Measurements from ENCODE around the gene ZACN. TPM values are rescaled to one million over a fixed set of nuclear protein-coding genes. Genes with fewer than 3 reads are reported as not detected.

Gene ZACN
- total RNA-seq, 1 experiment from 2014 or later = 0.09 TPM

DNA sequence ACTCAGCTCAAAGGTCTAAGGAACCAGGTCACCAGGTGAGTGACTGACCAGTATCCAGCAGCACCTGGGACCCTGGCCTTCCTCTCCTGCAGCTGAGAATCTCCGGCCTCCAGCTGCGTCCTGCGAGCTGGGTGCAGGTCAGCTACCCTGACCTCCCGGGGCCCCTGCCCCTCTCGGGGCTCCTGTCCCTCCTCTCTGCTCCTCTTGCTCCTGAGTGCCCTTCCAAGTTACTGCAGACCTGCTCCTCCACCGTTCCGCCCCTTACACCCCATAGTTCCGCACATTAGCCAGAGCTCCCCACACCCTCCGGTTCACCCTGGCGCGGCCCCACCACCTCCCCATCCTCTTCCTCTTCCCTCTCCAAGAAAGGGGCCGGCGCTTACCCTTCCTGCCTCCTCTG is 51.5 kb downstream of the ZACN start:
- H2BK120ac ChIP-seq (ENCODE audit: low read depth, low read length, poor library complexity, severe bottlenecking) = no peak overlapping the region
- no peak overlapping the region for H3K4me2 ChIP-seq (ENCODE audit: insufficient read depth, insufficient read length, low read length)
- Mint-ChIP-seq H3K27me3 (ENCODE audit: low read depth) (peaks cover 21% of the 10 kb centered on the region), H3K27ac (peak overlapping the region in 1 of 3 experiments; percentile 70; a peak in 2 of 7 replicates), H3K9me3 (peaks cover 0 to 3% of the 10 kb centered on the region in 2 experiments; a peak in 2 of 5 replicates), H3K4me1 (peaks cover 44 to 55% of the 10 kb centered on the region in 2 experiments), H3K36me3 (ENCODE audit: insufficient read depth in 1 of 3, low read depth in 3 of 3) (no peaks in the 10 kb centered on the region), H3K4me3 (peak overlapping the region; percentile 14 to 38; a peak in 2 of 5 replicates)
- TF ChIP-seq, protein P1, sequence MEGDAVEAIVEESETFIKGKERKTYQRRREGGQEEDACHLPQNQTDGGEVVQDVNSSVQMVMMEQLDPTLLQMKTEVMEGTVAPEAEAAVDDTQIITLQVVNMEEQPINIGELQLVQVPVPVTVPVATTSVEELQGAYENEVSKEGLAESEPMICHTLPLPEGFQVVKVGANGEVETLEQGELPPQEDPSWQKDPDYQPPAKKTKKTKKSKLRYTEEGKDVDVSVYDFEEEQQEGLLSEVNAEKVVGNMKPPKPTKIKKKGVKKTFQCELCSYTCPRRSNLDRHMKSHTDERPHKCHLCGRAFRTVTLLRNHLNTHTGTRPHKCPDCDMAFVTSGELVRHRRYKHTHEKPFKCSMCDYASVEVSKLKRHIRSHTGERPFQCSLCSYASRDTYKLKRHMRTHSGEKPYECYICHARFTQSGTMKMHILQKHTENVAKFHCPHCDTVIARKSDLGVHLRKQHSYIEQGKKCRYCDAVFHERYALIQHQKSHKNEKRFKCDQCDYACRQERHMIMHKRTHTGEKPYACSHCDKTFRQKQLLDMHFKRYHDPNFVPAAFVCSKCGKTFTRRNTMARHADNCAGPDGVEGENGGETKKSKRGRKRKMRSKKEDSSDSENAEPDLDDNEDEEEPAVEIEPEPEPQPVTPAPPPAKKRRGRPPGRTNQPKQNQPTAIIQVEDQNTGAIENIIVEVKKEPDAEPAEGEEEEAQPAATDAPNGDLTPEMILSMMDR (conservative IDR thresholded peaks at IDR 0.05) = no peak
- peaks cover 8% of the 10 kb centered on the region for H3K4me1 ChIP-seq (ENCODE audit: insufficient read depth, low read length)
- no peaks in the 10 kb centered on the region for H4K20me1 ChIP-seq (ENCODE audit: control insufficient read depth, insufficient read depth, insufficient read length)
- peak; percentile 51 for DNase-seq
- H3K56ac ChIP-seq (ENCODE audit: insufficient read length, low read depth, low read length) = no peak overlapping the region
- WGBS (ENCODE audit: extremely low coverage, insufficient read length, low lambda C conversion rate) = no CpG with 5 or more reads among the region's 13 CpGs
- peaks cover 11% of the 10 kb centered on the region for H3K23me2 ChIP-seq (ENCODE audit: insufficient read length, low read depth, low read length, poor library complexity, severe bottlenecking)
- no peak overlapping the region for H4K91ac ChIP-seq (ENCODE audit: insufficient read length, low read depth, low read length)
- no peak overlapping the region for H3K18ac ChIP-seq (ENCODE audit: insufficient read length, low read depth, low read length)
- H2AK5ac ChIP-seq (ENCODE audit: insufficient read length, low read length) = no peak overlapping the region
- H2AFZ ChIP-seq (ENCODE audit: low read length) = no peak overlapping the region
- no peaks in the 10 kb centered on the region for H3K79me1 ChIP-seq (ENCODE audit: insufficient read depth, low read depth, low read length, poor library complexity, severe bottlenecking)
- no peaks in the 10 kb centered on the region for H3K79me2 ChIP-seq (ENCODE audit: insufficient read depth, low read length)
- no peak overlapping the region for H2BK5ac ChIP-seq (ENCODE audit: insufficient read length, low read length)
- H3K27me3 ChIP-seq (ENCODE audit: insufficient read depth, low read length) = no peaks in the 10 kb centered on the region; the same call in 1 of the 2 replicates
- no peak overlapping the region for H3K9ac ChIP-seq (ENCODE audit: extremely low read depth, insufficient read length, low read length)
- no peak overlapping the region for H3T11ph ChIP-seq (ENCODE audit: low read length)
- no peak overlapping the region for H3K14ac ChIP-seq (ENCODE audit: insufficient read depth, low read length)
- no peaks in the 10 kb centered on the region for H3K9me3 ChIP-seq (ENCODE audit: control insufficient read depth, low read depth, low read length)
- no peak overlapping the region for H2BK15ac ChIP-seq (ENCODE audit: low read depth, low read length)
- H3K4ac ChIP-seq (ENCODE audit: low read depth, low read length) = no peak overlapping the region
- no peak overlapping the region for H3K23ac ChIP-seq (ENCODE audit: insufficient read length, low read depth, low read length)
- H2BK20ac ChIP-seq (ENCODE audit: low read depth, low read length, poor library complexity, severe bottlenecking) = no peak overlapping the region
- no peak overlapping the region for H4K8ac ChIP-seq (replicated peaks; ENCODE audit: insufficient read length, low read depth, low read length)
- H2BK12ac ChIP-seq (ENCODE audit: insufficient read length, low read depth, low read length) = no peak overlapping the region
- no peak overlapping the region for H3K27ac ChIP-seq (ENCODE audit: insufficient read length, low read depth, low read length)
- H4K5ac ChIP-seq (ENCODE audit: insufficient read length, low read depth, low read length) = no peak overlapping the region
